Neutrophil (primary cell): ENCODE measurements around the gene PLOD2.

ENCODE experiments used
- H3K27ac ChIP-seq: fragments of 200-600 bp; sonication (generic); 2 replicates; pipeline ENCODE4 v1.5.1; 2016; ENCODE audit warnings: mild to moderate bottlenecking, moderate library complexity
- H3K27me3 ChIP-seq: fragments of 200-600 bp; sonication (generic); 2 replicates; pipeline ENCODE4 v1.6.0; 2016; ENCODE audit warnings: mild to moderate bottlenecking
- H3K36me3 ChIP-seq: fragments of 200-600 bp; sonication (generic); 2 replicates; pipeline ENCODE4 v1.5.1; 2017
- H3K4me1 ChIP-seq, 2 experiments: fragments of 200-600 bp in 1 of 2; sonication (generic) in 1 of 2; 1 replicate in 1 of 2; 2 replicates in 1 of 2; pipeline versions ENCODE4 v1.5.1 to v1.6.1; 2013 to 2016; ENCODE audit warnings: low read depth in 1 of 2, low read length in 1 of 2, mild to moderate bottlenecking in 1 of 2, moderate library complexity in 1 of 2; ENCODE audit not compliant: control insufficient read depth in 1 of 2, insufficient read depth in 1 of 2
- H3K4me3 ChIP-seq, 2 experiments: fragments of 200-600 bp in 1 of 2; sonication (generic) in 1 of 2; 1 replicate in 1 of 2; 2 replicates in 1 of 2; pipeline ENCODE4 v1.5.1; 2013 to 2016; ENCODE audit warnings: low read depth in 1 of 2, low read length in 1 of 2, mild to moderate bottlenecking in 1 of 2, moderate library complexity in 1 of 2
- H3K9me3 ChIP-seq: fragments of 200-600 bp; sonication (generic); 2 replicates; pipeline ENCODE4 v1.5.1; 2016
- TF ChIP-seq, protein P1 (sequence below): fragments of 200-600 bp; sonication (generic); IDR thresholded peaks from 2 replicates; pipeline ENCODE4 v1.5.1; 2016; ENCODE audit warnings: antibody characterized with exemption

Gene PLOD2

DNA sequence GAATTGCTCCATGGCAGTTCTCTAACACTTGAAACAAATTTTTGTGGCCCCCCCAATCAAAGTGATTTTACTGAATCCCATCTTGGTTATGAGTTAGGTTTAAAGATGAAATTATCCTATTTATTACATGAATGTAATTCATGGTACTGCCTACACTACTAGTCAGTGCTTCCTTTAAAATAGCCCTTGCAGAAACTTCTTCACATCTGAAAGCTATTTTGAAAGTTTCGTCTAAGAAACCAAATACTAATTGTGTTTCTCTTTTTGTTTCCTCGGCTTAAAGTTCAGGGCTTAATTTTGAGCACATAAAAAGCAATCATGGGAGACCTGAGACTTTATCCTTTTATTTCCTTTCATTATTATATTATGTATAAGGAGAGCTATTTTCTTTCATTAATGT, 72.1 kb downstream of the PLOD2 start:
- Histone ChIP-seq H3K27ac (no peak overlapping the region), H3K27me3 (no peaks in the 10 kb centered on the region), H3K36me3 (no peaks in the 10 kb centered on the region), H3K4me1 (no peaks in the 10 kb centered on the region), H3K9me3 (no peaks in the 10 kb centered on the region), H3K4me3 (no peak overlapping the region)
- TF ChIP-seq, protein P1, sequence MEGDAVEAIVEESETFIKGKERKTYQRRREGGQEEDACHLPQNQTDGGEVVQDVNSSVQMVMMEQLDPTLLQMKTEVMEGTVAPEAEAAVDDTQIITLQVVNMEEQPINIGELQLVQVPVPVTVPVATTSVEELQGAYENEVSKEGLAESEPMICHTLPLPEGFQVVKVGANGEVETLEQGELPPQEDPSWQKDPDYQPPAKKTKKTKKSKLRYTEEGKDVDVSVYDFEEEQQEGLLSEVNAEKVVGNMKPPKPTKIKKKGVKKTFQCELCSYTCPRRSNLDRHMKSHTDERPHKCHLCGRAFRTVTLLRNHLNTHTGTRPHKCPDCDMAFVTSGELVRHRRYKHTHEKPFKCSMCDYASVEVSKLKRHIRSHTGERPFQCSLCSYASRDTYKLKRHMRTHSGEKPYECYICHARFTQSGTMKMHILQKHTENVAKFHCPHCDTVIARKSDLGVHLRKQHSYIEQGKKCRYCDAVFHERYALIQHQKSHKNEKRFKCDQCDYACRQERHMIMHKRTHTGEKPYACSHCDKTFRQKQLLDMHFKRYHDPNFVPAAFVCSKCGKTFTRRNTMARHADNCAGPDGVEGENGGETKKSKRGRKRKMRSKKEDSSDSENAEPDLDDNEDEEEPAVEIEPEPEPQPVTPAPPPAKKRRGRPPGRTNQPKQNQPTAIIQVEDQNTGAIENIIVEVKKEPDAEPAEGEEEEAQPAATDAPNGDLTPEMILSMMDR, result no peak

DNA sequence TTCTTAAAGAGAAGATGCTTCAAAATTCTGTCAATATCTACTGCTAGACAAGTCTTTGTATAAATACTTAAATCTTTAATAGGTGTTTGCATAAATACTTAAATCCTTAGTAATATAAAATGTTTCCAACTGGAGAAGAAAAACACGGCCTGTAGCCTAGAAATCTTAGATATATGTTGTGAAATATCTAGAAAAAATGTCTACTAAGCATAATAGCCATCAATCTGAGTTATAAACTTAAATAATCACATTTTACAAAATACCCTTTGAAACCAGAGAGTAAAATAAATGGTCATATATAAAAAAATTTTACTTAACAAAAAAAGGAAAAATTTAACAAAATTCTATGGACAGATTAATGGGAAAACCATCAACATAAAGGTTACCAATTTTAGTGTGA, 73.9 kb downstream of the PLOD2 start:
- Histone ChIP-seq H3K4me3 (no peak overlapping the region), H3K4me1 (no peaks in the 10 kb centered on the region), H3K27ac (no peak overlapping the region), H3K9me3 (no peaks in the 10 kb centered on the region), H3K36me3 (no peaks in the 10 kb centered on the region), H3K27me3 (no peaks in the 10 kb centered on the region)
- TF ChIP-seq, protein P1, result no peak

DNA sequence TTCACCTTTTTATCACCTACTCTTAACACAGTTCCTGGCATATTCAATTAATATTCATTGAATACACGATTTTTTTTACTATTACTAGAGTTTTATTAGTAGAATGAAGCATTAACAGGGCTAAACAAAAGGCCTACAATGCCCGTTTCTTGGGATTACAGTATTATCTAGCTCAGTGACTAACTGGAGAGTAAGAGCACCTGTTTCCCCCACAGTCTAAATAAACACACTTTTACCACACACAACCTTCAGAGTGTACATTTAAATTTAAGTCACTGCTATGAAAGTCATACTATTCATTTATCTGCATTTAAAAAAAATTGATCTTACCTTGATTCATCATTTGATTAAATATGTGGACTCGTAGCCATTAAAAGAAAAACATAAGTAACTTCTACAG, 74.8 kb downstream of the PLOD2 start:
- TF ChIP-seq, protein P1, result no peak
- no peaks in the 10 kb centered on the region for H3K4me1 ChIP-seq
- H3K36me3 ChIP-seq, result no peaks in the 10 kb centered on the region
- no peaks in the 10 kb centered on the region for H3K27me3 ChIP-seq
- H3K27ac ChIP-seq, result no peak overlapping the region
- H3K4me3 ChIP-seq, result no peak overlapping the region
- no peaks in the 10 kb centered on the region for H3K9me3 ChIP-seq

DNA sequence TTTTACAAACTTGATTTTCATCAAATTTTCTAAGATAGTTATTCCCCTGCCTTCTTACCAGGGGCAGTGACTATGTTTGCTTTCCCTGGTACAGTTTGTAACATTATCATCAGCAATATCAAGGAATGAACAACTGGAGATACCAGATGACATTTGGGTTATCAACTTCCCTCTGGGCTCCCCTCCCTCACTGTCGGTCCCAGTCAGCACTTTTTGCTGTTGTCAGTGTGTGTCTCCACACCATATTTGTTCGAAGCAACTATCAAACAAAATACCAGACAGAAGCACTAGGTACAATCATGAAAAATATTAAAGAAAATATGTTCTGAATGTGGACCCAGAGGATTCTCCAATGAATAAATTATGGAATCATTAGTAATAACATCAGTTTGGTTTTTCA, 75.3 kb downstream of the PLOD2 start:
- H3K36me3 ChIP-seq, result no peaks in the 10 kb centered on the region
- no peaks in the 10 kb centered on the region for H3K9me3 ChIP-seq
- no peak overlapping the region for H3K27ac ChIP-seq
- TF ChIP-seq, protein P1, result no peak
- no peaks in the 10 kb centered on the region for H3K27me3 ChIP-seq
- no peaks in the 10 kb centered on the region for H3K4me1 ChIP-seq
- no peak overlapping the region for H3K4me3 ChIP-seq

DNA sequence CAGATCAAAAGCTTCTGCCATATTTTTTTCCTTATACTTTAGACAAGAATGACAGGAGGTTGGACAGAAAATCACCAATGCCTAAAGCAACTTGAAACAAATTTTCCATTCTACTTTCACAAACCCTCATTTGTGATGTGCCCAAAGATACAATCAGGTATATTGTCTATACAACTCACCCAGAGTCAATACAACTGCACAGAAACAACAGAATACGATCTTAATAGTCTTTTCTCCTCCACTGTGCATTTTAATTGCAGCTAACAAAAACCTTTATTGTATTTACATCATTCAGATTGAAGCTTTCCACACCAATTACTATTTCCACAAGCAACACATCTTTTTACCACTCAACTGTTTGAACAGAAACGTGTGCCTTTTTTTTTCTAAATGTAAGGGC, 80.4 kb downstream of the PLOD2 start:
- no peaks in the 10 kb centered on the region for H3K4me1 ChIP-seq
- no peaks in the 10 kb centered on the region for H3K9me3 ChIP-seq
- H3K4me3 ChIP-seq, result no peak overlapping the region
- TF ChIP-seq, protein P1, result no peak
- H3K36me3 ChIP-seq, result no peaks in the 10 kb centered on the region
- no peaks in the 10 kb centered on the region for H3K27me3 ChIP-seq
- H3K27ac ChIP-seq, result no peak overlapping the region

DNA sequence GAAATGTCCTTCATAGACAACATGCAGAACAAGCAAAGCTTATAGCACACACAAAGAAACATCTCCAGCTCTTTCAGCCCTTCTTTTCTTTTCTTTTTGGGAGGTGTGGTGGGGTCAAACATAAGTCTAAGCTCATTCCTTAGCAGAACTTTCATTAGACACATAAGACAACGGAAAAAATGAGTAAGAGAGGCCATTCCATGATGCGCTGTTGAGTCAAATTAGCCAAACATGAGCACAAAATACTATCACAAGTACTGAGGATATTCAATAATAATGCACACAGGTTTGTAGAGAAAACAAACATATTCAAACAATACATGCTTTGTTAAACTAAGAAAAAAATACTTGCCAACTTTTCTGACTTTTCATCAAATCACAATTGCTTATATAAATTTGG, 83.0 kb downstream of the PLOD2 start:
- Histone ChIP-seq H3K4me3 (no peak overlapping the region), H3K4me1 (no peaks in the 10 kb centered on the region), H3K27ac (no peak overlapping the region), H3K36me3 (no peaks in the 10 kb centered on the region), H3K9me3 (no peaks in the 10 kb centered on the region), H3K27me3 (no peaks in the 10 kb centered on the region)
- TF ChIP-seq, protein P1, result no peak
